Stomach (tissue), 4 donors: ENCODE data around the gene CACNA1H.

Experiments used
- POLR2A ChIP-seq, 4 donors: fragments of 450-650 bp; IDR thresholded peaks; one replicate each; pipeline ENCODE4 v1.6.1; 2016; ENCODE audit warnings: antibody characterized with exemption in 4 of 4, control low read depth in 2 of 4, mild to moderate bottlenecking in 1 of 4, moderate library complexity in 1 of 4
- TF ChIP-seq, protein P1 (sequence below), 7 experiments: fragments of 450-650 bp in 4 of 7; fragments of 200-600 bp in 3 of 7; sonication (generic) in 3 of 7; IDR thresholded peaks; one replicate each; pipeline ENCODE4 v1.5.1; 2016 to 2019; ENCODE audit warnings: antibody characterized with exemption in 7 of 7, control low read depth in 2 of 7, mild to moderate bottlenecking in 1 of 7

DNA sequence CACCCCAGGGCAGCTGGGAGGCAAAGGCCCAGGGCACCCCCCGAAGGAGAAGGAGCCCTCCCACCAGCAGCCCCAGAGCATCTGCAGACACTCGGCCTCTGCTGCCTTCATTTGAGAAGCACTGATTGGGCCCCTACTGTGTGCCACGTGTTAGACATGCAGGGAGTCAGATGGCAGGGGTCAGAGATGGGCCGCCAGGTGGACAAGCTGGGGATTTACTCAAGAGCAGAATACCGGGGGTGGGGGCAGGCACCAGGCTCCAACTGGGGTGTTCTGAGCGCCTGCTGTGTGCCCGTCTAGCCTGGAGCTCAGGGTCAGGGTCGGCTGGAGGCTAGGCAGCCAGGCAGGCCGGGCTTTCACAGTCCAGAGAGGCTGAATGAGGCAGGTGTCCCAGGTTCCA lies 53.4 kb downstream of the CACNA1H start:
- TF ChIP-seq, protein P1, sequence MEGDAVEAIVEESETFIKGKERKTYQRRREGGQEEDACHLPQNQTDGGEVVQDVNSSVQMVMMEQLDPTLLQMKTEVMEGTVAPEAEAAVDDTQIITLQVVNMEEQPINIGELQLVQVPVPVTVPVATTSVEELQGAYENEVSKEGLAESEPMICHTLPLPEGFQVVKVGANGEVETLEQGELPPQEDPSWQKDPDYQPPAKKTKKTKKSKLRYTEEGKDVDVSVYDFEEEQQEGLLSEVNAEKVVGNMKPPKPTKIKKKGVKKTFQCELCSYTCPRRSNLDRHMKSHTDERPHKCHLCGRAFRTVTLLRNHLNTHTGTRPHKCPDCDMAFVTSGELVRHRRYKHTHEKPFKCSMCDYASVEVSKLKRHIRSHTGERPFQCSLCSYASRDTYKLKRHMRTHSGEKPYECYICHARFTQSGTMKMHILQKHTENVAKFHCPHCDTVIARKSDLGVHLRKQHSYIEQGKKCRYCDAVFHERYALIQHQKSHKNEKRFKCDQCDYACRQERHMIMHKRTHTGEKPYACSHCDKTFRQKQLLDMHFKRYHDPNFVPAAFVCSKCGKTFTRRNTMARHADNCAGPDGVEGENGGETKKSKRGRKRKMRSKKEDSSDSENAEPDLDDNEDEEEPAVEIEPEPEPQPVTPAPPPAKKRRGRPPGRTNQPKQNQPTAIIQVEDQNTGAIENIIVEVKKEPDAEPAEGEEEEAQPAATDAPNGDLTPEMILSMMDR (IDR thresholded peaks at IDR 0.05): no peak
- no peak for TF ChIP-seq POLR2A (IDR thresholded peaks at IDR 0.05)
